GM23248 (cell line): Measurements from ENCODE around the gene LDLRAD4.

Experiments
- EZH2 ChIP-seq: fragments of 200-600 bp; sonication (generic); IDR thresholded peaks from 2 replicates; pipeline ENCODE4 v1.6.1; 2018; ENCODE audit warnings: antibody characterized with exemption, mild to moderate bottlenecking; ENCODE audit not compliant: insufficient read depth, poor library complexity, severe bottlenecking
- EZH2phosphoT487 ChIP-seq: fragments of 200-600 bp; sonication (generic); IDR thresholded peaks from 2 replicates; pipeline ENCODE4 v1.6.1; 2018; ENCODE audit warnings: antibody characterized with exemption, moderate library complexity, mild to moderate bottlenecking, low read depth; ENCODE audit not compliant: insufficient read depth

GRCh38 chr18:13640266-13640860 is 421.8 kb downstream of the LDLRAD4 start:
- TF ChIP-seq EZH2phosphoT487 (no peak), EZH2 (no peak)
